PC-3 (cell line): Measurements from ENCODE around the gene SPINK9. TPM values are rescaled to one million over a fixed set of nuclear protein-coding genes. Genes with fewer than 3 reads are reported as not detected.
A peak's percentile ranks its signal among the peaks of the same experiment; 100 is the strongest.

Experiments used
- ATAC-seq: fragments of 200-7000 bp; cut with Tn5 transposase; 2 replicates; pipeline ENCODE4 v1.9.1; 2020; ENCODE audit warnings: mild to moderate bottlenecking, moderate library complexity
- BruUV-seq: library from RNA; stranded (reverse); fragments of 400-500 nt; replicated peaks from 2 replicates; lab custom pipeline; 2021; lab: Mats Ljungman, UMichigan
- CTCF ChIA-PET: fragments of 300-600 bp; sonication (Branson Sonifier 250); formaldehyde crosslinking; loops from one replicate; lab custom pipeline; 2022; ENCODE audit warnings: antibody characterized with exemption; lab: Charles Lee
- POLR2A ChIA-PET: fragments of 300-600 bp; sonication (Branson Sonifier 250); formaldehyde crosslinking; loops from one replicate; lab custom pipeline; 2022; ENCODE audit warnings: antibody characterized with exemption; ENCODE audit not compliant: unreplicated experiment; lab: Charles Lee
- DNase-seq: peaks from one replicate; pipeline ENCODE4 v3.0.0-alpha.2; 2015
- H2AFZ ChIP-seq: fragments of 300-600 bp; sonication (generic); 2 replicates; pipeline ENCODE4 v1.6.0; 2016; ENCODE audit warnings: antibody characterized with exemption, low read length
- H3F3A ChIP-seq: fragments of 300-600 bp; sonication (generic); one replicate; pipeline ENCODE4 v1.6.0; 2017; ENCODE audit warnings: antibody characterized with exemption, low read length, control low read depth, mild to moderate bottlenecking; ENCODE audit not compliant: unreplicated experiment
- H3K27ac ChIP-seq: fragments of 300-600 bp; sonication (generic); 2 replicates; pipeline ENCODE4 v1.5.1; 2016; ENCODE audit warnings: mild to moderate bottlenecking, low read length
- H3K27me3 ChIP-seq: fragments of 300-600 bp; sonication (generic); 2 replicates; pipeline ENCODE4 v1.6.1; 2016; ENCODE audit warnings: low read length, mixed read lengths
- H3K36me3 ChIP-seq: fragments of 300-600 bp; sonication (generic); 2 replicates; pipeline ENCODE4 v1.6.1; 2016; ENCODE audit warnings: low read depth, mixed run types, low read length, mixed read lengths
- H3K4me1 ChIP-seq: fragments of 300-600 bp; sonication (generic); 2 replicates; pipeline ENCODE4 v1.5.1; 2016; ENCODE audit warnings: low read length; ENCODE audit not compliant: insufficient read depth
- H3K4me2 ChIP-seq: fragments of 300-600 bp; sonication (generic); 2 replicates; pipeline ENCODE4 v1.6.0; 2016; ENCODE audit warnings: low read length
- H3K4me3 ChIP-seq: fragments of 300-600 bp; sonication (generic); 2 replicates; pipeline ENCODE4 v1.5.1; 2016; ENCODE audit warnings: mild to moderate bottlenecking, low read length, mixed read lengths
- H3K79me2 ChIP-seq: fragments of 300-600 bp; sonication (generic); 2 replicates; pipeline ENCODE4 v1.6.1; 2017; ENCODE audit warnings: low read length, mixed read lengths
- H3K9ac ChIP-seq: fragments of 300-600 bp; sonication (generic); 2 replicates; pipeline ENCODE4 v1.6.0; 2016; ENCODE audit warnings: mild to moderate bottlenecking, low read length
- H3K9me2 ChIP-seq: fragments of 300-600 bp; sonication (generic); replicated peaks from 2 replicates; pipeline ENCODE4 v1.6.1; 2016; ENCODE audit warnings: mixed run types, low read length, mixed read lengths
- H3K9me3 ChIP-seq: fragments of 300-600 bp; sonication (generic); 2 replicates; pipeline ENCODE4 v1.6.1; 2016; ENCODE audit warnings: low read length, mixed read lengths
- H4K20me1 ChIP-seq: fragments of 300-600 bp; sonication (generic); 2 replicates; pipeline ENCODE4 v1.6.1; 2016; ENCODE audit warnings: low read length, mixed read lengths
- CTCF ChIP-seq: fragments of 300-600 bp; sonication (generic); conservative IDR thresholded peaks from 2 replicates; pipeline ENCODE4 v1.5.1; 2017; ENCODE audit warnings: antibody characterized with exemption, low read depth, mild to moderate bottlenecking, low read length
- EZH2 ChIP-seq: fragments of 300-600 bp; sonication (generic); IDR thresholded peaks from one replicate; pipeline ENCODE4 v1.6.1; 2017; ENCODE audit warnings: antibody characterized with exemption, mild to moderate bottlenecking, low read length; ENCODE audit not compliant: unreplicated experiment
- EZH2phosphoT487 ChIP-seq: fragments of 300-600 bp; sonication (generic); IDR thresholded peaks from 2 replicates; pipeline ENCODE4 v1.6.1; 2018; ENCODE audit warnings: mild to moderate bottlenecking, antibody characterized with exemption, low read length, borderline replicate concordance
- intact Hi-C: fragments of 100-400 bp; cut with micrococcal nuclease; formaldehyde crosslinking; loops from 2 replicates; pipeline ENCODE4 v1.9.0; 2023
- total RNA-seq: library from RNA; depleted of rRNA; stranded (reverse); fragments of >200 nt; gene quantifications from 2 replicates; pipeline ENCODE4 v1.2.3, GENCODE V29; 2014

Gene SPINK9
- total RNA-seq, 1 experiment from 2014 or later: not detected

GRCh38 chr5:148333262-148333849 is 2.0 kb upstream of the SPINK9 start:
- no peak overlapping the region for H3K4me2 ChIP-seq
- H3K27ac ChIP-seq: no peak overlapping the region
- ATAC-seq (no peak), DNase-seq (no peak)
- ChIA-PET POLR2A (no interaction called here), CTCF (no interaction called here)
- peaks cover 19% of the 10 kb centered on the region for H3K4me1 ChIP-seq
- H4K20me1 ChIP-seq: no peaks in the 10 kb centered on the region
- no peaks in the 10 kb centered on the region for H3K9me2 ChIP-seq
- no peaks in the 10 kb centered on the region for H3K79me2 ChIP-seq
- no peaks in the 10 kb centered on the region for H3K36me3 ChIP-seq
- intact Hi-C loops: no loop called here
- H3K9ac ChIP-seq: no peak overlapping the region
- H3K27me3 ChIP-seq: no peaks in the 10 kb centered on the region
- no peak overlapping the region for H2AFZ ChIP-seq
- TF ChIP-seq EZH2: no peak
- TF ChIP-seq EZH2phosphoT487: no peak
- TF ChIP-seq CTCF: no peak
- no TSS peak for BruUV-seq
- no peak overlapping the region for H3K4me3 ChIP-seq
- peaks cover 3% of the 10 kb centered on the region for H3F3A ChIP-seq
- H3K9me3 ChIP-seq: no peaks in the 10 kb centered on the region

GRCh38 chr5:148336704-148337435 is 1.5 kb downstream of the SPINK9 start:
- peak overlapping the region; percentile 36 for H3K4me2 ChIP-seq
- TSS peak; percentile 89 for BruUV-seq

More at GRCh38 chr5:148336704-148337435, 1.5 kb downstream of the SPINK9 start:
- H3F3A ChIP-seq: peaks cover 3% of the 10 kb centered on the region
- H3K4me3 ChIP-seq: no peak overlapping the region
- CTCF ChIA-PET: interaction anchor here (1.4 kb wide), 1 partner anchor 23 kb away, joined by 3 read pairs; no protein-coding TSS in a partner anchor
- H3K27me3 ChIP-seq: no peaks in the 10 kb centered on the region
- ATAC-seq (peak; percentile 75), DNase-seq (peak; percentile 70)
- H4K20me1 ChIP-seq: no peaks in the 10 kb centered on the region
- peaks cover 22% of the 10 kb centered on the region for H3K4me1 ChIP-seq
- no peaks in the 10 kb centered on the region for H3K9me2 ChIP-seq
- H3K79me2 ChIP-seq: no peaks in the 10 kb centered on the region
- no peak overlapping the region for H3K9ac ChIP-seq
- TF ChIP-seq EZH2phosphoT487 (no peak), EZH2 (no peak), CTCF (no peak)
- no peaks in the 10 kb centered on the region for H3K9me3 ChIP-seq
- H3K36me3 ChIP-seq: no peaks in the 10 kb centered on the region
- intact Hi-C loops: no loop called here
- H3K27ac ChIP-seq: peak overlapping the region; percentile 59
- peak overlapping the region; percentile 45 for H2AFZ ChIP-seq
- POLR2A ChIA-PET: interaction anchor here (0.6 to 0.7 kb wide), 3 partner anchors 15 to 132 kb away, joined by 3 to 5 read pairs (median 3); no protein-coding TSS in a partner anchor
